GM19395 (cell line): ENCODE data around the gene VCAM1.

Experiments
- ATAC-seq: cut with Tn5 transposase; IDR thresholded peaks from one replicate; pipeline ENCODE4 v1.9.1; 2021; ENCODE audit warnings: mild to moderate bottlenecking, moderate library complexity; ENCODE audit not compliant: unreplicated experiment

The VCAM1 gene

DNA sequence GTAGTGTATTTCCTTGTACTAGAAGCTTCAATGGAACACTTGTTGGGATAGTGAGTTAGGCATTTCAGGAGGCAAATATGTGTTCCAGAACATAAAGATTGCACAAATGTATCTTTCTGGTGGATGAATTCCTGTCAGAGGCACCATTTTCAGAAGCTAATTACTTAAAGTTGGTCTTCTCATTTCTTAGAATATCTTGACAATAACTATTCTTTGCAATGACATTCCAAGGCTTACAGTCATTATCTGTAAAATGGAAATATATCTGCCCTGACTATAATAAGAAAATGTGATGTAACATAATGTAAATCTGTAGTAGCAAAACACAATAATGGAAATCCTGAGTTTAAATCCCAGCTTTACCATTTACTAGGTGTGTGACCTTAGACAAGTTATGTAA lies 2.7 kb downstream of the VCAM1 start:
- ATAC-seq: no peak

DNA sequence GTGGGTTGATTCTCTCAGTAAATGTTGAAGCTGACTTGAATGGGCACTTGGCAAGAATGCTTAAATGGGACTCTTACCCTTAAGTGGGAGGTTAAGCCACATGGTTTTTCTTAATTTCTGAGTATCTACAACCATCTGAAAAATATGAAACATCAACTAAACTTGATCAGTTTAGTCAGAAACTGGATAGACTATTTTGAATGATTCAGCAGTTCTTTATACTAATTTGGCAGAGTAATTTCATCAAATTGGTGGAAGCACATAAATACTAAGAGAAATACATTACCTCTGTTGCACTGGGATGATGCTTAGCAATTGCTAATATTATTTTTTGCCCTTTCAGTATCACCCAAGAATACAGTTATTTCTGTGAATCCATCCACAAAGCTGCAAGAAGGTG lies 4.7 kb downstream of the VCAM1 start:
- ATAC-seq: no peak

- ATAC-seq: no peak
These were observed 10.6 kb downstream of the VCAM1 start for GRCh38 chr1:100730130-100730529.

DNA sequence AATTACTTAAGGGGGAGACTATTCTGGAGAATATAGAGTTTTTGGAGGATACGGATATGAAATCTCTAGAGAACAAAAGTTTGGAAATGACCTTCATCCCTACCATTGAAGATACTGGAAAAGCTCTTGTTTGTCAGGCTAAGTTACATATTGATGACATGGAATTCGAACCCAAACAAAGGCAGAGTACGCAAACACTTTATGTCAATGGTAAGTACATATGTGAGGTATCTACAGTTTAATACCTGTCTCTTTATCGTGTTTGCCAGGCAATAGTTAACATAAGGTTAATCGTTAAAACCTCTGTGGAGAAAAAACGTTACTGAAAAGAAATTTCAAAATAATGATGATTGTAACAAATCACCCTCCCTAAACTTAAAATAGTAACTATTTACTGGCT lies 11.8 kb downstream of the VCAM1 start:
- ATAC-seq: no peak

DNA sequence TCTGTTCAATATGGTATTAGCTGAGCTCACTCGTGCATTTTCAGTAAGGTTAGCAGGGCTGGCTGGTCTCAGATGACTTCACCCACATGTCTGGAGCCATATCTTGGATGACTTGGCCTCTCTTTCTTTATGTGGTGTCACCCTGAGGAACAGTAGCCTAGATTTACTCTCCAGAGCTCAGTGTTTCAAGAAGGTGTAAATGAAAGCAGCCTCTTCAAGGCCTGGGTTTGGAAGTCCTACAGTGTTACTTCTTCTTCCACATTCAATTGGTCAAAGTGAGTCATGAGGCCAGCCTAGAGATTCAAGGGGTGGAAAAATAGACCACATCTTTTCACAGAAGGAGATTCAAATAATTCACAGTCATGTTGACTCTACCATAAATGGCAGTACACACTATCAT lies 12.2 kb downstream of the VCAM1 start:
- ATAC-seq: no peak

DNA sequence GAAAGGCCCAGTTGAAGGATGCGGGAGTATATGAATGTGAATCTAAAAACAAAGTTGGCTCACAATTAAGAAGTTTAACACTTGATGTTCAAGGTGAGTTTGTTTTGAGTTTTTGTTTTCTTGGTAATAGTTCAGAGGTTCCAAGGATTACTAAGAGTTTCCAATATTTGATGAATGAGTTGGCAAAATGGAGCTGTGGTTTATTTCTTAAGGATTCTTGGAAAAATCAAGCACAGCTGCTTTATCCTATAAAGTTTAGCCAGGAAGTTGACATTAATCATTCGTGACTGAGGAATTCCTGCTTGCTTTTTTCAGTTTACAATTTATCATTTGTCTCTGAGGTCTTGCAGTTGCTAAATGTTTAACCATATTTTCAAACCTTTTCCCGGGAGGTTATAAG lies 15.1 kb downstream of the VCAM1 start:
- ATAC-seq: no peak

DNA sequence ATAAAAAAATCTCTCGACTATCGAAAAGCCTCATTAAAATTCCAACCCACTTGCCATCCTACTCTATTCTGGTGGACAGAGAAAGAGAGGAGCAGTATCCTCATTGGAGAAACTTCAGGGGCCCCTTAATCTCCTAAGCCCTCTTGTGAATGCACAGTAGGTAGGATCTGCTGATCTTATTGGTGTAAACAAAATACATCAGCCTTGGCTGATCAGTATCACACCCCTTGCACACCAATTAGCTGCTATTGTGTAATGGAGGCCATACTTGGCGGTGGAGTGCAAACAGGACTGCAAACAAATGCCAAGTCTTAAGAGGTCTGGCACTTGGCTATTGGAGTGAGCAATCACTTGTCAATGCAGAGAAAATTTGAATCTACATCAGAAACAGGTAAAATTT lies 15.7 kb downstream of the VCAM1 start:
- ATAC-seq: no peak

GRCh38 chr1:100736324-100736723 lies 16.8 kb downstream of the VCAM1 start:
- no peak for ATAC-seq

GRCh38 chr1:100736746-100737145 lies 17.2 kb downstream of the VCAM1 start:
- ATAC-seq: no peak

- no peak for ATAC-seq
These were observed 27.0 kb downstream of the VCAM1 start for GRCh38 chr1:100746542-100746932.

DNA sequence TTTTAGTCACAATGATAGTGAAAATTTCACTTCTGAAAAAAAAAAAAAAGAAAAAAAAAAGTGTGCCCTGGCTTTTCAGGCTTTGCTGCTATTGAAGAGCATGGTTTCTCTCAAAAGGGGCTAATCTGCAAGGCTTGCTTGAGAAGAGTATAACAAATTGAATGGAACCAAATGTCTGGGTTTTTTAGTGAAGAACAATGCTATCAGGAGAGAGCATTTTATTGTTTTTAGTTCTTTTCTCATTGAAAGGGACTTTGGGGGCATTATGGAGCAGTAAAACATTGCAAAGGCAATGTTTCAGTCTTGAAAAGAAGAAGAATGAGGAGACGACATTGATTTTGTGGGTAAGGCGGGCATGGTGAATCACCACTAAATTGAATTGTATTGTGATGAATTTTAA lies 28.2 kb downstream of the VCAM1 start:
- ATAC-seq: no peak

DNA sequence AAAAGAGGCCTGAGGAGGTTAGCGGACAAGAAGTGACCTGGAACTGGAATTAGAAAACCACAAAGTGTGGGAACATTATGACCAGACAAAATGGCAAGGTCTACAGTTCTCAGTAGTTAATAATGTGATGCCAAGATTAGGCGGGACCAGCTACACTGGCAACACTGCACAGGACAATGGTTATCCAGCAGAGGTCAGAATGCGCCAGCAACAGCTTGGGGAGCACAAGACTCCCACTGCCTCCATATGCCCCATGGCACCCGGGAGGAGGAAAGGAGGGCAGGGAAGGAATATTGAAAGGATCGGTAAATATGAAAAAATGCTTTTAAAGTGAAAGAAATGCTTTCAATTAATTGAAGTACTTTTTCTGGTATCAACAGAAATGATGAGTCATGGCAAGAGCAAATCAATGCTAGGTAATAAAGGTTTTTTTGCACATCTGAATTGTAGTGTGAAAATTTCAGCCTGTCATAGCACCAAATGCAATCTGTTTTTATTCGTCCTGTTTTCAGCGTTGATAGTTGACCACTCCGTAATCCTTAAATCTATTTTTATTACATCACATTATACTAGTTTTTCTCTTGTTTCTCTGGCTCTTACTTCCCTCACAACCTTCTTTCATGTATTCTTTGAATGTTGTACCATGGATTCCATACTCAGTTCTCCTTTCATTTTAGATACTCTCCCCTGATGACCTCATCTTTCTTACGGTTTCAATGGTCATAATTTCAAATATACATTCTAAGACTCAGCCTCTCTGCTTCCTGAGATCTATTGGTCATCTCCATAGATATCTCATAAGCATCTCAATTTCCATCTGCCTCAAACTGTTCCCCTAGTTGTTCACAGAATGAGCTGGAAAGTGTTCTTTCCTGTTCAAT lies 30.7 kb downstream of the VCAM1 start:
- ATAC-seq: no peak

- no peak for ATAC-seq
These were observed 33.2 kb downstream of the VCAM1 start for GRCh38 chr1:100752791-100753190.

DNA sequence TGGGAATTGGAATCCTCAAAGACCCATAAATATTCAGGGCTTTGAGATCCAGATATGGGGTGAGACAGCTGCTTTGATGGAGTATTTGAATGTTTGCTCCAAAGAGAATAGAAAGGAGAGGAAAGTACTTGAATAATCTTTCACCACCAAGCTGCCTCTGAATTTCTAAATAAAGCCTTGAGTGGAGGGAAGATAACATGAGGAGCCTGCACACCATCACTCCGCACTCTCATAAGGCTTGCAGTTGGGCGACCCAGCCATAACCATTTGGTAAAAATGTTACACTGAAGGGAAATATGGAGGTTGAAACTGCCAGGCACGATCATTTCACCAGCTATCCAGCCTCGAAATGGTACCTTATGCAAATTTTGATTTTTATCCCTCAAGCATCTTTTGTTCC lies 38.4 kb downstream of the VCAM1 start:
- ATAC-seq: no peak

GRCh38 chr1:100759188-100759587 lies 39.6 kb downstream of the VCAM1 start:
- no peak for ATAC-seq

- no peak for ATAC-seq
These were observed 41.0 kb downstream of the VCAM1 start for GRCh38 chr1:100760511-100760910.

GRCh38 chr1:100762461-100762860 lies 42.9 kb downstream of the VCAM1 start:
- ATAC-seq: no peak

DNA sequence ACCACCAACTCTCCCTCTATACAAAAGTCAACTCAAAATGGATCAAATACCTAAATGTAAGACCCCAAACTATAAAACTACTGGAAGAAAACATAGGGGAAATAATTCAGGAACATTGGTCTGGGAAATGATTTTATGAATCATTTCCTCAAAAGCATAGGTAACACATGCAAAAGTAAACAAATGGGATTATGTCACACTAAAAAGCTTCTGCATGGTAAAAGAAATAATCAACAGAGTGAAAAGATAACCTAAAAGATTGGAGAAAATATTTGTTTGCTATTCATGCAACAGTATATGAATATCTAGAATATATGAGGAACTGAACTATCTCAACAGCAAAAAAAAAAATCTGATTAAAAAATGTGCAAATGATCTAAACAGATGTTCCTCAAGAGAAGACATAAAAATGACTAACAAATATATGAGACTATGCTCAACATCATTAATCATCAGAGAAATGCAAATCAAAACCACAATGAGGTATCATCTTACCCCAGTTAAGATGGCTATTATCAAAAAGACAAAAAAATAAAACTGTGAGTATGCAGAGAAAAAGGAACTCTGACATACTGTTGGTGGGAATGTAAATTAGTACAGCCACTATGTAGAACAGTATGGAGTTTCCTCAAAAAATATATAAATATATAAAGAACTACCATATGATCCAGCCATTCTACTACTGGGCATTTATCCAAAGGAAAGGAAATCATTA lies 47.8 kb downstream of the VCAM1 start:
- ATAC-seq: no peak

DNA sequence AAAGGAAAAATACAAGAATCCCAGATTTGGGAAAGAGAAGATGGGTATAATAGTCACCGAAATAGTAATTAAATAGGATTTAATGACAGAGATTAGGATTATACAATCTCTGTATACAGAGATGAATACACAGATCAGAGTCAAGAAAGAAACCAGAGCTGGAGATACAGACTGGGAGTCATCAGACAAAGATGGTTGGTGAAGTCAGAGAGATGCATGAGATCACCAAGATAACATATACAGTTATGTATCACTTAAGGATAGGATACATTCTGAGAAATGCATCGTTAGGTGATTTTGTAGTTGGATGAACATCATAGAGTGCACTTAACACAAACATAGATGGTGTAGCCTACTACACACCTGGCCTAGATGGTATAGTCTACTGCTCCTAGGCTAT lies 49.8 kb downstream of the VCAM1 start:
- no peak for ATAC-seq

DNA sequence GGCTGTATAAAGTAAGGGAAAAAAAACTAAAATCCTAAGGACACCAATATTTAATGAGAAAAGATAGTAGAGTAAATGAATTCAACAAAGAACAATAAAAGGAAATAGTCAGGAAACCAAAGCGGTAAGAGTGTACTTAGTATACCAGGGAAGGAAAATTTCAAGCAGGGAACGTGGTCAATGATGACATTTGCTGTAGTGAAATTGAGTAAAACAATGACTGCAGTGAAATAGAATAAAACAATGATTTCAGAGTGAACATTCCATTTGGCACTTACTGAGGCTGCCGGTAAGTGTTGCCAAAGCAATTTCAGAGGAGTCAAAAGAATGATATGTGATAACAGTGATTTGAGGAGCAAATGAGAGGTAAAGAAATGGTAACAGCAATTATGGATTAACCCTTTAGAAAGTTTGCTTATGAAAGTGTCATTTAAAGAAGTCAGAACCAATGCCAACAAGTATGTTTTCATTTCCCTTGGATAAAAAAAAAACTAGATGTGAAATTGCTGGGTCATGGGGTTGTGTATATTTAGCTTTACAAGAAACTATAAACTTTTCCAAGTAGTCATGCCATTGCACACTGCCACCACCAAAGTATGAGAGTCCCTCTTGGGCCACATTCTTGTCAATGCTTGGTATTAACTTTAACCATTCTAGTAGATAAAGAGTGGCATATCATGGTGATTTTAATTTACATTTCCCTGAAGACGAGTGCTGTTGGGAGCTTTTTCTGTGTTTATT lies 50.5 kb downstream of the VCAM1 start:
- ATAC-seq: no peak

DNA sequence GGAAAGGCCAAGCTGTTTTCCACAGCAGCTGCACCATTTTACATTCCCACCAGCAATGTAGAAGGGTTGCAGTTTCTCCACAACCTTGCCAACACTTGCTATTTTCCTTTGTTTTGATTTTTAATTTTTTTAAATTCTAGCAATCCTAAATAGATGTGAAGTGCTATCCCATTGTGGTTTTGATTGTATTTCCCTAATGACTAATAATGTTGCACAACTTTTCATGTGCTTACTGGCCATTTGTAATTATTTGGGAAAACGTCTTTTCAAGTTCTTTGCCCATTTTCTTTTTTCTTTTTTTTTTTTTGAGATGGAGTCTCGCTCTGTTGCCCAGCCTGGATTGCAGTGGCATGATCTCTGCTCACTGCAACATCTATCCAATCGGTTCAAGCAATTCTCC lies 53.9 kb downstream of the VCAM1 start:
- no peak for ATAC-seq

GRCh38 chr1:100774370-100774769 lies 54.8 kb downstream of the VCAM1 start:
- ATAC-seq: no peak
